Skeletal muscle tissue (tissue), 4 donors: ENCODE measurements around the gene SOX8. TPM values are rescaled to one million over a fixed set of nuclear protein-coding genes. Genes with fewer than 3 reads are reported as not detected.
A peak's percentile ranks its signal among the peaks of the same experiment; 100 is the strongest.
"Not testable (repeated sequence)": the region's sequence is repeated elsewhere in the genome, so short reads cannot be mapped to it uniquely, and the experiment has no call there.

ENCODE experiments used
- H3K27ac ChIP-seq: one replicate; pipeline ENCODE4 v1.7.0; 2013; ENCODE audit warnings: mild to moderate bottlenecking, low read depth, low read length, inconsistent platforms
- H3K27me3 ChIP-seq, 3 donors: one replicate each; pipeline ENCODE4 v1.7.0; 2013; ENCODE audit warnings: low read length in 3 of 3; ENCODE audit not compliant: control insufficient read depth in 3 of 3, insufficient read depth in 3 of 3
- H3K36me3 ChIP-seq, 3 donors: one replicate each; pipeline ENCODE4 v1.7.0; 2013; ENCODE audit warnings: low read length in 3 of 3; ENCODE audit not compliant: control insufficient read depth in 3 of 3, insufficient read depth in 3 of 3
- H3K4me1 ChIP-seq, 3 donors: one replicate each; pipeline ENCODE4 v1.7.0; 2013; ENCODE audit warnings: low read length in 3 of 3, mild to moderate bottlenecking in 3 of 3; ENCODE audit not compliant: control insufficient read depth in 3 of 3, insufficient read depth in 3 of 3
- H3K4me3 ChIP-seq, 3 donors: one replicate each; pipeline ENCODE4 v1.7.0; 2013; ENCODE audit warnings: low read length in 3 of 3
- H3K9ac ChIP-seq, 3 donors: one replicate each; pipeline ENCODE4 v1.7.0; 2013; ENCODE audit warnings: low read length in 3 of 3, mild to moderate bottlenecking in 3 of 3, moderate library complexity in 2 of 3, low read depth in 1 of 3
- H3K9me3 ChIP-seq, 3 donors: one replicate each; pipeline ENCODE4 v1.7.0; 2013; ENCODE audit warnings: low read length in 3 of 3; ENCODE audit not compliant: control insufficient read depth in 3 of 3
- total RNA-seq: library from RNA; depleted of rRNA; stranded (reverse); fragments of >200 nt; gene quantifications from one replicate; pipeline ENCODE4 v1.2.3, GENCODE V29; 2014
- donor health status: Osteomylitis.

The SOX8 gene
- total RNA-seq, 1 donor from 2014 or later: 26.1 TPM

DNA sequence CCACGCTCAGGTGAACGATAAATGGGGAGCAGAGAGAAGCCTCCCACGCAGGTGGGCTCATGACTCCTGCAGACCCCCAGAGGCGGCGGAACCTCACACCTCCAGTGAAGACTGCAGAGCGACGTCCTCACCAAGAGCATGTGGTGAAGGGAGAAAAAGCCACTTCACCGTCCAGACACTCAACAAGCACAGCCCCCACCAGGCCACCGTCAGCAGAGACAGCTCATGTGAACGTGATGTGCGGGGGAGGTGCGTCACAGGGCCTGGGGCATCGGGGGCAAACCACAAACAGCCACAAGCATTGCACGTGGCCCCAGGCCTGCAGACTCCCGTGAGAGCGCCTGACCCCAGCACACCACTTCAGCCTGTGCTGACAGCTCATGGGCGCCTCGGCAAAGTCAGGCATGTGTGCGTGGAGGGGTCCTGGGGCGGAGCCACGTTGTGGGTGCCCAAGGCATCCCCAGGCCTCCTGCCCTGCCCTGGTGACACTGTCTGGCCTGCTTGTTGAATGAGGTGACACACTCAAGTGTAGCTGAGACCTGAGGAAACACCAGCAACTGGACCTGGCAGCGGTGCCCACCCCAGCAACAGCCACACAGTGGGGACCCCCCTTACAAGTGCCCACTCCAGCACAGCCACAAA, 29.8 kb upstream of the SOX8 start:
- Histone ChIP-seq H3K27me3 (no peaks in the 10 kb centered on the region), H3K9me3 (no peaks in the 10 kb centered on the region), H3K4me3 (no peak overlapping the region), H3K9ac (no peak overlapping the region), H3K27ac (no peak overlapping the region), H3K4me1 (peaks cover 0 to 14% (median 0%) of the 10 kb centered on the region in 3 donors), H3K36me3 (peaks cover 15 to 21% (median 15%) of the 10 kb centered on the region in 3 donors)

- peaks cover 0 to 4% (median 3%) of the 10 kb centered on the region in 3 donors for H3K9me3 ChIP-seq
- peaks cover 0 to 11% (median 0%) of the 10 kb centered on the region in 3 donors for H3K4me1 ChIP-seq
- peaks cover 13 to 17% (median 15%) of the 10 kb centered on the region in 3 donors for H3K36me3 ChIP-seq
- no peak overlapping the region for H3K4me3 ChIP-seq
- H3K27ac ChIP-seq: no peak overlapping the region
- no peaks in the 10 kb centered on the region for H3K27me3 ChIP-seq
- H3K9ac ChIP-seq: no peak overlapping the region
These were observed 29.2 kb upstream of the SOX8 start for GRCh38 chr16:952321-952720.

GRCh38 chr16:953818-954217, 27.8 kb upstream of the SOX8 start:
- not testable (repeated sequence) for H3K27me3 ChIP-seq, H3K4me1 ChIP-seq, H3K9me3 ChIP-seq, H3K4me3 ChIP-seq, H3K9ac ChIP-seq, H3K27ac ChIP-seq
- peaks cover 13 to 17% (median 15%) of the 10 kb centered on the region in 3 donors for H3K36me3 ChIP-seq

DNA sequence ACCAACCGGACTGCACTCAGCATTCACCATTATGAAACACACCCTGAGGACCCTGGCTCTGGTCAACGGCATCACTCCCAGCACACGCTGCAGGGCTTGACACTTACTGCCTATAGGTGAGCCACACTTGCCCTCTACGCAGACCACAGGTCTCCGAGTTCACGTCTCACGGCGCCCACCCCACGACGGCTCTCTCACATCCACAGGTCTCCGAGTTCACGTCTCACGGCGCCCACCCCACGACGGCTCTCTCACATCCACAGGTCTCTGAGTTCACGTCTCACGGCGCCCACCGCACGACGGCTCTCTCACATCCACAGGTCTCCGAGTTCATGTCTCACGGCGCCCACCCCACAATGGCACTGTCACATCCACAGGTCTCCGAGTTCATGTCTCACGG, 25.8 kb upstream of the SOX8 start:
- H3K4me3 ChIP-seq, H3K9ac ChIP-seq, H3K4me1 ChIP-seq, H3K9me3 ChIP-seq, H3K27me3 ChIP-seq, H3K27ac ChIP-seq: not testable (repeated sequence)
- peaks cover 13 to 19% (median 15%) of the 10 kb centered on the region in 3 donors for H3K36me3 ChIP-seq

- H3K9ac ChIP-seq: no peak overlapping the region
- peaks cover 0 to 10% (median 8%) of the 10 kb centered on the region in 3 donors for H3K4me1 ChIP-seq
- no peaks in the 10 kb centered on the region for H3K27me3 ChIP-seq
- no peak overlapping the region for H3K27ac ChIP-seq
- peaks cover 3 to 5% (median 3%) of the 10 kb centered on the region in 3 donors for H3K36me3 ChIP-seq
- H3K4me3 ChIP-seq: no peak overlapping the region
- peaks cover 0 to 5% (median 3%) of the 10 kb centered on the region in 3 donors for H3K9me3 ChIP-seq
These were observed 22.1 kb upstream of the SOX8 start for GRCh38 chr16:959232-960040.

DNA sequence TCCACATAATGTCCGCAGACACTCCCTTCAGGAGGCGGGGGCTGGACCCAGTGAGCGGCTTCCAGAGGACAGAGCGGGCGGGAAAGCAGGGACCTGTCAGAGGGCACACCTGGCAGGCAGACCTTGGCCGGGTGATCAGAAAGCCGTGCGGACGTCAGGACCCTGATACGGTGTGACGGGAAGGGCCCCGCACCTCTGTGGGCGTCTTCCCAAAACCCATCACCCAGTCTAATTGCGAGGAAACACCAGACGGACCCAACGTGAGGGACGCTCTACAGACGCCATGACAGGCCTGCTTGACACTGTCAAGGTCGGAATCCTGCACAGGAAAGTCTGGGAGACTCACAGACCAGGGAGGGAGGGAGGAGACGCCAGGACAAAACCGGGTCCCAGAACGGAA, 19.2 kb upstream of the SOX8 start:
- Histone ChIP-seq H3K4me3 (no peak overlapping the region), H3K27me3 (no peaks in the 10 kb centered on the region), H3K9ac (no peak overlapping the region)

DNA sequence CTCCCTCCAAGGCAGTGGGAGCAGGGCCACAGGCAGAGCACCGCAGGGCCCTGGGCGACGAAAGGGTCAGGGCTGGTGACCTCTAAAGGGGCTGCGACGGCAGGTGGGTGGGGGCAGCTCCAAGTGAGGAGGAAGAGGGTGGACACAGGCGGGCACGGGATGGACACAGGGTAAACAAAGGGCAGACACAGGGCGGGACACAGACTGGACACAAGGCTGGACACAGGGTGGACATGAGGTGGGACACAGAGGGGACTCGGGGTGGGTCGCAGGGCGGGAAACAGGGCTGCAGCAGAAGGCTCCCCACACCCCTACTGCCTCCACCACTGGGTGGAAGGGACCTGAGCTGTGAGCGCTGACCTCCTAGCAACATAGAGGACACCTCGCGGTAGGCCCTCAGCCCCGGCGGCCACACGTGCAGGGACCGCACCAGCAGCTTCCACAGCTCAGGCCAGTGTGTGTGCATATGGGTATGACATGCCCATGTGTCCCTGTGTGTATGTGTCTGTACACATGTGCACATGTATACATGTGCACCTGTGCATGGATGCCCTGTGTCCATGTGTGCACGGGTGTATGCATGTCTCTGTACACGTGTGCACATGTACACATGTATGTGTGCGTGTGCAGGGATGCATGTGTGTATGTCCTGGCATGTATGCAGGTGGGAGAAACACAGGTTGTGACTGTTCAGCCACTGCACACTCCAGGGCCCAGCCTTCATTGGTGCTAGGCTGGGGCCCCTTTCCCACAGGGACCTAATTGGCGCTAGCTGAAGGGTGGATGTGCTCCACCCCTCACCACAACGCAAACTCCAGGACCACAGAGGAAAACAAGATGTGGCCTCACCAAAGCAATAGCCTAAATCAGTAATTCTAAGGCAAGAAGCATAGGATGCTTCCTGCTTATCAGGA, 18.4 kb upstream of the SOX8 start:
- peaks cover 4 to 20% (median 13%) of the 10 kb centered on the region in 3 donors for H3K4me1 ChIP-seq
- H3K27me3 ChIP-seq: no peaks in the 10 kb centered on the region
- H3K9ac ChIP-seq: no peak overlapping the region
- H3K4me3 ChIP-seq: no peak overlapping the region
- no peak overlapping the region for H3K27ac ChIP-seq
- no peaks in the 10 kb centered on the region for H3K9me3 ChIP-seq
- H3K36me3 ChIP-seq: peaks cover 6 to 15% (median 13%) of the 10 kb centered on the region in 3 donors

More for the DNA sequence above, 19.2 kb upstream of the SOX8 start:
- peaks cover 4 to 15% (median 13%) of the 10 kb centered on the region in 3 donors for H3K4me1 ChIP-seq
- no peak overlapping the region for H3K27ac ChIP-seq
- peaks cover 0 to under 1% (median 0%) of the 10 kb centered on the region in 3 donors for H3K9me3 ChIP-seq
- H3K36me3 ChIP-seq: peaks cover 3 to 10% (median 7%) of the 10 kb centered on the region in 3 donors

DNA sequence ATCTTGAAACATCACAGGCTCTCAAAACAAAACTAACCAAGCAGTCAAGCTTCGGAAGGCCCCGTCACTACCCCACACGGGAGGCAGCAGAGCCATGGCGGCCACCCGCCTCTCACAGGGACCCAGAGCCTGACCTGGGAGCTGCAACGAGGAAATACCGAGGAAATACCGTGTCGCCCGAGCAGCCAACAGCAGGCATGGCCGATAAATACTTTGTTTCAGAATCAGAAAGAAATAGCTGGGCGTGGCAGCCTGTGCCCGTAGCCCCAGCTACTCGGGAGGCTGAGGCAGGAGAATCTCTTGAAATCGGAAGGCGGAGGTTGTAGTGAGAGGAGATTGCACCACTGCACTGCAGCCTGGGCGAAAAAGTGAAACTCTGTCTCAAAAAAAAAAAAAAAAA, 17.7 kb upstream of the SOX8 start:
- peaks cover 4 to 20% (median 13%) of the 10 kb centered on the region in 3 donors for H3K4me1 ChIP-seq
- peaks cover 6 to 15% (median 13%) of the 10 kb centered on the region in 3 donors for H3K36me3 ChIP-seq
- H3K27ac ChIP-seq: no peak overlapping the region
- peak overlapping the region in 1 of 3 donors; percentile 45 for H3K4me3 ChIP-seq
- no peaks in the 10 kb centered on the region for H3K27me3 ChIP-seq
- peak overlapping the region in 1 of 3 donors; percentile 50 for H3K9ac ChIP-seq
- no peaks in the 10 kb centered on the region for H3K9me3 ChIP-seq

GRCh38 chr16:964356-965035, 17.1 kb upstream of the SOX8 start:
- H3K36me3 ChIP-seq: peaks cover 6 to 15% (median 13%) of the 10 kb centered on the region in 3 donors
- peaks cover 7 to 23% (median 16%) of the 10 kb centered on the region in 3 donors for H3K4me1 ChIP-seq
- no peaks in the 10 kb centered on the region for H3K27me3 ChIP-seq
- H3K27ac ChIP-seq: no peak overlapping the region
- H3K9me3 ChIP-seq: no peaks in the 10 kb centered on the region
- H3K9ac ChIP-seq: peak overlapping the region in 1 of 3 donors; percentile 50
- peak overlapping the region; percentile 38 to 68 (median 46) for H3K4me3 ChIP-seq
